ENCODE data around the gene SLC24A4. TPM values are rescaled to one million over a fixed set of nuclear protein-coding genes. Genes with fewer than 3 reads are reported as not detected.

The SLC24A4 gene, protein sequence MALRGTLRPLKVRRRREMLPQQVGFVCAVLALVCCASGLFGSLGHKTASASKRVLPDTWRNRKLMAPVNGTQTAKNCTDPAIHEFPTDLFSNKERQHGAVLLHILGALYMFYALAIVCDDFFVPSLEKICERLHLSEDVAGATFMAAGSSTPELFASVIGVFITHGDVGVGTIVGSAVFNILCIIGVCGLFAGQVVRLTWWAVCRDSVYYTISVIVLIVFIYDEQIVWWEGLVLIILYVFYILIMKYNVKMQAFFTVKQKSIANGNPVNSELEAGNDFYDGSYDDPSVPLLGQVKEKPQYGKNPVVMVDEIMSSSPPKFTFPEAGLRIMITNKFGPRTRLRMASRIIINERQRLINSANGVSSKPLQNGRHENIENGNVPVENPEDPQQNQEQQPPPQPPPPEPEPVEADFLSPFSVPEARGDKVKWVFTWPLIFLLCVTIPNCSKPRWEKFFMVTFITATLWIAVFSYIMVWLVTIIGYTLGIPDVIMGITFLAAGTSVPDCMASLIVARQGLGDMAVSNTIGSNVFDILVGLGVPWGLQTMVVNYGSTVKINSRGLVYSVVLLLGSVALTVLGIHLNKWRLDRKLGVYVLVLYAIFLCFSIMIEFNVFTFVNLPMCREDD
- total RNA-seq, result not detected in 2 replicates

DNA sequence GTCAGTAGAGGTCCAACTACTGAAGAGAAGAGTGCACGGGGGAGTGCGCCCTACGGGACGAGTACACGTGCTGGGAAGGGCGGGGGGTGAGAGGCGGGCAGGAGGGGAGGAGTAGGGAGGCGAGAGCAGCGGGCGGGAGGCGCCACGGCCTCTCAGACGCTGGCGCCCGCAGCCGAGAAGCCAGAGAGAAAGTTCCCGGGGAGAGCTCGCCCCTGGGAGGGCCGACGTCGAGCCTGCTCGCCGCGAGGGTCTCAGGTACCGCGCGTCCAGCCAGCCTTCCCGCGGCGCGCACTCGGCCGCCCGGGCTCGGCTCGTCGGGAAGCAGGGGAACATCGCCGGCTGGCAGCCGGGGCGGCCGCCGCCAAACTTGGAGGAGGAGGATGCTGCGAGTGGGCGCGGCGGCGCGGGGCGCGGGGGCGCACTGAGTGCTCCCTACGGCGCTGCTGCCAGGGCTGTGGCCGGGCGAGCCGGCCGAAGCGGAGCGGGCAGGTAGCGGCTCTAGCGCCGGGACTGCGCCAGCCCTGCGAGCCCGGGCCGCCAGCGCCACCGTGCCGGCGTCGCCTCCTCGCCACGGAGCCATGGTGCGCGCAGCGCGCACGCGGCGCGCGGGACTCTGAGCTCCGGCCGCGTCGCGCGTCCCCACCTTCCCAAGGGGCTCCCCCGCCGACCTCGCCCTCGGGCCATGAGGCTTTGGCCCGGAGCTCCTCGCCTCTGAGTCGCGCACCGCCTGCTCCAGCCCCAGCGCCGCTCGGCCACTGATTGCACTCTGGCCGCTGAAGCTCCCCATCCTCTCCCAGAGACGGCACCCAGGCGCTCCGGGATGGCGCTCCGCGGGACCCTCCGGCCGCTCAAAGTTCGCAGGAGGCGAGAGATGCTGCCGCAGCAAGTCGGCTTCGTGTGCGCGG, at the start of gene SLC24A4:
Gene SLC24A4, plus strand, starts transcription at position 155 of the 905 bp plus-strand sequence. Its CDS starts 666 bp downstream, at position 821.
- no peak for FAIRE-seq
- TF ChIP-seq, protein P1, sequence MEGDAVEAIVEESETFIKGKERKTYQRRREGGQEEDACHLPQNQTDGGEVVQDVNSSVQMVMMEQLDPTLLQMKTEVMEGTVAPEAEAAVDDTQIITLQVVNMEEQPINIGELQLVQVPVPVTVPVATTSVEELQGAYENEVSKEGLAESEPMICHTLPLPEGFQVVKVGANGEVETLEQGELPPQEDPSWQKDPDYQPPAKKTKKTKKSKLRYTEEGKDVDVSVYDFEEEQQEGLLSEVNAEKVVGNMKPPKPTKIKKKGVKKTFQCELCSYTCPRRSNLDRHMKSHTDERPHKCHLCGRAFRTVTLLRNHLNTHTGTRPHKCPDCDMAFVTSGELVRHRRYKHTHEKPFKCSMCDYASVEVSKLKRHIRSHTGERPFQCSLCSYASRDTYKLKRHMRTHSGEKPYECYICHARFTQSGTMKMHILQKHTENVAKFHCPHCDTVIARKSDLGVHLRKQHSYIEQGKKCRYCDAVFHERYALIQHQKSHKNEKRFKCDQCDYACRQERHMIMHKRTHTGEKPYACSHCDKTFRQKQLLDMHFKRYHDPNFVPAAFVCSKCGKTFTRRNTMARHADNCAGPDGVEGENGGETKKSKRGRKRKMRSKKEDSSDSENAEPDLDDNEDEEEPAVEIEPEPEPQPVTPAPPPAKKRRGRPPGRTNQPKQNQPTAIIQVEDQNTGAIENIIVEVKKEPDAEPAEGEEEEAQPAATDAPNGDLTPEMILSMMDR (IDR thresholded peaks at IDR 0.05; ENCODE audit: insufficient read depth, low read length, severe bottlenecking), result no peak
- Histone ChIP-seq H3K4me3 (ENCODE audit: low read depth, low read length) (no peak within 1 kb of the TSS), H3K27me3 (ENCODE audit: control insufficient read depth, insufficient read depth, low read length) (peaks cover 43% of the 10 kb centered on the region), H3K36me3 (ENCODE audit: control insufficient read depth, insufficient read depth, low read length) (no peaks in the 10 kb centered on the region)
- DNase-seq (ENCODE audit: low read depth), result no peak

DNA sequence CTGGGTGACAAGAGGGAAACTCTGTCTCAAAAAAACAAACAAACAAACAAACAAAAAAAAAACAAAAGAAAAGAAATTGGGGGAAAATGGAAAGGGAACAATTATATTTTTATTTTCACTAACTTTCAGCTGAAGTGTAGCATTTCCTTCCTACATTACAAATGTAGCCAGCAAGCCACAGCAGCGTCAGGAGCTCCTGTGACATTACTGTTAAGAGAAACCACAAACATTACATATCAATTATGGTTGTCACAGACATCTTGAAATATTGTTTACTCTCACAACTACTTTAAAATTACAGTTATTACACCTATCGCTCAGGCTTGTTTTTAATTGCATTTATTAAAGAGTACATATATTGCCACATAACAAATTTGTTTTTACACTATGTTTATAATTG, 49.8 kb upstream of the SLC24A4 start:
- TF ChIP-seq, protein P1 (IDR thresholded peaks at IDR 0.05; ENCODE audit: insufficient read depth, low read length, severe bottlenecking), result no peak
- Histone ChIP-seq H3K36me3 (ENCODE audit: control insufficient read depth, insufficient read depth, low read length) (no peaks in the 10 kb centered on the region), H3K27me3 (ENCODE audit: control insufficient read depth, insufficient read depth, low read length) (no peaks in the 10 kb centered on the region), H3K4me3 (ENCODE audit: low read depth, low read length) (no peak overlapping the region)
- DNase-seq (ENCODE audit: low read depth), result no peak
- no peak for FAIRE-seq

DNA sequence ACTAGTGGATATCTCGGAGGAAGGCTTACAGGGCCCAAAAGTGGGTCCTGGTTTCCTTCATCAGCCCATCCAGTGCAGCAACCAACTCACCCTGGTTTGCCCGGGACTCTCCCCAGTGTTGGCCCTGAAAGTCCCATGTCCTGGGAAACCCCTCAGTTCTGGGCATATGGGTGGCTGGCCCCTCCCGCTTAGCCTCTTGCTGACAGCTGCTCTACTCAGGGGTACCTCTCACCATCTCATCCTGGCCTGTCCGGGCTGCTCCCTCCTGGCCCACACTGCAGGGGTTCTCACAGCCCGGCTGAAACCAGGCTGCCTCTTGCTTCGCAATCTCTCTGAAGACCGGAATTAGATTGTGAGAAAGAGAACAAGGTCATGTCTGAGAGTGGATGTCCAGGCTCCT, 48.9 kb upstream of the SLC24A4 start:
- Histone ChIP-seq H3K36me3 (ENCODE audit: control insufficient read depth, insufficient read depth, low read length) (no peaks in the 10 kb centered on the region), H3K4me3 (ENCODE audit: low read depth, low read length) (no peak overlapping the region), H3K27me3 (ENCODE audit: control insufficient read depth, insufficient read depth, low read length) (no peaks in the 10 kb centered on the region)
- DNase-seq (ENCODE audit: low read depth), result no peak
- TF ChIP-seq, protein P1 (IDR thresholded peaks at IDR 0.05; ENCODE audit: insufficient read depth, low read length, severe bottlenecking), result no peak
- FAIRE-seq, result no peak

DNA sequence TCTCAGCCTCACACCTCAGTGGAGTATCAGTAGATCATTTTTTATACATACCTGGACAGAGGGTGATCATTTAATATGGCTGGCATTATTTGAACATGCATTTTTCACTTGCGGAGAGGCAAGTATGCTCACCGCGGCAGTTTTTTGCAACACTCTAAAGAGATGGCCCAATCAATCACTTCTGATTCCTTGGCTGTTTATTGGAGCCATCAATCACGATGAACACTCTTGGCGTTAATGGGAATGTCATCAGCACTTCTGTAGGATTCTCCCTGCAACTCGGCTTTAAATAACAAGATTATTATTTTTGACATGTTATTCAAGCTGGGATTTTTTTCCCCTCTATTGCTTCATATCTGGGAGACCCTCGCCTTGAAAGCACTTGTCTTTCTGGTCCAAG, 46.9 kb upstream of the SLC24A4 start:
- no peak overlapping the region for H3K4me3 ChIP-seq (ENCODE audit: low read depth, low read length)
- TF ChIP-seq, protein P1 (IDR thresholded peaks at IDR 0.05; ENCODE audit: insufficient read depth, low read length, severe bottlenecking), result no peak
- no peaks in the 10 kb centered on the region for H3K27me3 ChIP-seq (ENCODE audit: control insufficient read depth, insufficient read depth, low read length)
- no peaks in the 10 kb centered on the region for H3K36me3 ChIP-seq (ENCODE audit: control insufficient read depth, insufficient read depth, low read length)
- DNase-seq (ENCODE audit: low read depth) (no peak), FAIRE-seq (no peak)

DNA sequence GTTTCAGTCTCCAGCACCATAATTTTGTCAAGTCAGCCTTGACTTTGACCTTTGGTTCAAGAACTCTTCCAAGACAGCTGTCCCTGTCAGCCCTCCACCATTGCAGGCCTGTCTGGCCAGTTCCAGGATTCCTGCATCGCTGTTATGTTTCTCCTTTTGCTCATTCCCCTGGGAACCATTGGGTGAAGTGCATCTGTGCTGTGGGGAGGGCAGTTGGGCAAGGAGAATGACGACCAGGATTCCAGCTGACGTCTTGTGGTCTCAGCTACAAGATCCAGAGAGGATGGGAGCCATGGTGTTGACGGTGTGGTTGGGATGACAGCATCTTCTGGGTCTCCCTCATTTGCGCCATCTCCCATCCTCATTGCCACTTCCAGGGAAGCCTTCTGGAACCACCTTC, 45.9 kb upstream of the SLC24A4 start:
- no peaks in the 10 kb centered on the region for H3K27me3 ChIP-seq (ENCODE audit: control insufficient read depth, insufficient read depth, low read length)
- no peaks in the 10 kb centered on the region for H3K36me3 ChIP-seq (ENCODE audit: control insufficient read depth, insufficient read depth, low read length)
- DNase-seq (ENCODE audit: low read depth) (no peak), FAIRE-seq (no peak)
- H3K4me3 ChIP-seq (ENCODE audit: low read depth, low read length), result no peak overlapping the region
- TF ChIP-seq, protein P1 (IDR thresholded peaks at IDR 0.05; ENCODE audit: insufficient read depth, low read length, severe bottlenecking), result no peak

Data from bronchial epithelial cell (primary cell).